ENCODE data around the gene KLF13. TPM values are rescaled to one million over a fixed set of nuclear protein-coding genes. Genes with fewer than 3 reads are reported as not detected.

KLF13 gene
- total RNA-seq, 1 donor from 2014 or later, result 62.3 TPM

DNA sequence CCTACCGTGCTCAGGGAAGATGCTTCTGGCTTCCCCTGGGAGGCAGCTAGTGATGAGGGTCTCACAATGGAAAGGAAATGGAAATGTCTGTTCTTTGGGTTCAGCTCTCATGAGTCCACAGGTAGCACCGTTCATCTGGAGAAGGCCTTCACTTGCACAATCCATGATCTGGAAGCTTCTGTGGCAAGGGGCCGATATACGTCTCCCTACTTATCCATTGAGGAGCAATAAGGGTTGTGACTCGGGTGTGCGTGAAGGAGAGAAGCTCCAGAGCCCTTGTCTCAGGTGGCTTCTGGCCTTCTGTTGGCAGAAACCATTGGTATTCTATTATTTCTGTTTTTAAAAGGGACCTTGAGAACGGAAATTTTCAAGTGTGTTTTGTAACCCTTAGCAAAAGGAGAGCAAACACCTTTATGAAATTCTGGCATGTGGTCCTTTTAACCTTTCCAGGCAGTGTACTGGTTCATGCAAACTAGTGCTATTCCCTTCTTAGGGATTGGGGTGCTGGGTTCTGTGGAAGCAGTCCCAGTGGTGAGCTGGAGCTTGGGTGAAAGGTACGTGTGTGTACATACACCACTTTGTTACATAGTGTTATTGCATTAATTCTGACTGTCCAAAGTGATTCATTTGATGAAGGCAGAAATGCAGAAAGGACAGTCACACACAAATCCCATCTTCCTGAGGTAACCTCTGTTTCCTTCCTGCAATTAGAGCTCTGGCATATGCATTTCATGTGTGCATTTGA lies 32.5 kb downstream of the KLF13 start:
- TF ChIP-seq, protein P1, sequence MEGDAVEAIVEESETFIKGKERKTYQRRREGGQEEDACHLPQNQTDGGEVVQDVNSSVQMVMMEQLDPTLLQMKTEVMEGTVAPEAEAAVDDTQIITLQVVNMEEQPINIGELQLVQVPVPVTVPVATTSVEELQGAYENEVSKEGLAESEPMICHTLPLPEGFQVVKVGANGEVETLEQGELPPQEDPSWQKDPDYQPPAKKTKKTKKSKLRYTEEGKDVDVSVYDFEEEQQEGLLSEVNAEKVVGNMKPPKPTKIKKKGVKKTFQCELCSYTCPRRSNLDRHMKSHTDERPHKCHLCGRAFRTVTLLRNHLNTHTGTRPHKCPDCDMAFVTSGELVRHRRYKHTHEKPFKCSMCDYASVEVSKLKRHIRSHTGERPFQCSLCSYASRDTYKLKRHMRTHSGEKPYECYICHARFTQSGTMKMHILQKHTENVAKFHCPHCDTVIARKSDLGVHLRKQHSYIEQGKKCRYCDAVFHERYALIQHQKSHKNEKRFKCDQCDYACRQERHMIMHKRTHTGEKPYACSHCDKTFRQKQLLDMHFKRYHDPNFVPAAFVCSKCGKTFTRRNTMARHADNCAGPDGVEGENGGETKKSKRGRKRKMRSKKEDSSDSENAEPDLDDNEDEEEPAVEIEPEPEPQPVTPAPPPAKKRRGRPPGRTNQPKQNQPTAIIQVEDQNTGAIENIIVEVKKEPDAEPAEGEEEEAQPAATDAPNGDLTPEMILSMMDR (IDR thresholded peaks at IDR 0.05; ENCODE audit: borderline replicate concordance), result no peak
- Histone ChIP-seq H3K27me3 (ENCODE audit: low read depth) (no peaks in the 10 kb centered on the region), H3K4me1 (peaks cover 100% of the 10 kb centered on the region), H3K4me3 (no peak overlapping the region), H3K27ac (replicated peaks) (peak overlapping the region; percentile 100), H3K9me3 (replicated peaks) (no peaks in the 10 kb centered on the region), H3K36me3 (no peaks in the 10 kb centered on the region)
- no peak for DNase-seq
- intact Hi-C loops (cut with micrococcal nuclease), result no loop called here

DNA sequence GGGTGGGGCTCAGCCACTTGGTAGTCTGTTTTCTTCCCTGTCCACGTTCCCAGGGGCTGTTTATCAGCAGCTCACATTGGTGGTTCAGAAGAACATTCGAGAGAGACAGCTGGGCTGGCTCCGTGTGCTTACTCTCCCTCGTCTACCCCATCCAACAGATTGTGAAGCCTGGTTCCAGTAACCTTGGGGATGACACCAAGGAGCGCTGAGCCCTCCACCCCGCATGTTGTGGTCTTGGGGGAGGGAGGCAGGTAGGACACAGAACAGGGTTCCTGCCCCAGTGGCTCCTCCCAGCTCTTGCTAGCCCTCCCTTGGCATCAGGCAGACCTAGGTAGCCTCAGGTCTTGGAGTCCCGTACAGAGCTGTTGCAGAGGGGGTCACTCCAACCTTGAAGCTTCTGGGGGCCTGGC lies 33.1 kb downstream of the KLF13 start:
- TF ChIP-seq, protein P1 (IDR thresholded peaks at IDR 0.05; ENCODE audit: borderline replicate concordance), result no peak
- peaks cover 100% of the 10 kb centered on the region for H3K4me1 ChIP-seq
- H3K27ac ChIP-seq (replicated peaks), result peak overlapping the region; percentile 100
- no peaks in the 10 kb centered on the region for H3K27me3 ChIP-seq (ENCODE audit: low read depth)
- H3K36me3 ChIP-seq, result no peaks in the 10 kb centered on the region
- intact Hi-C loops (cut with micrococcal nuclease), result no loop called here
- H3K9me3 ChIP-seq (replicated peaks), result no peaks in the 10 kb centered on the region
- no peak overlapping the region for H3K4me3 ChIP-seq
- no peak for DNase-seq

DNA sequence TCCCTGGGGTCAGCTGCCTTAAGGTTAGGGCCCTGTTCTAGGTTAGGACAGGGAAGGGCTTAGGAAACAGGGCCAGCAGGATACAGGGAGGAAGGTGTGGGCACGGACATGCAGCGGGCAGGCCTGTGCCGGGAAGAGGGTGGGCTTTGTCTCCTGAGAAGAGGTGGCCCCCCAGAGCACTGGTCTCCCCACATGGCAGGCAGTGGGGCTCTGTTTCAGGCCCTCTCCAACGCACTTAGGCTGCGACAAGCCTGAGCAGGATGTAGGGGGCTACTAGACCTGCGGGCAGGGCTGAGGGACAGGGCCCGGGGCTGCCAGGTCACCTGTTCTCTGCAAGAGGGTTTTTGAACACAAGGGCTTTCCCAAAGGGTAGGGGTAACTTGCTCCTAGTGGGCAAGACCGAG lies 33.5 kb downstream of the KLF13 start:
- TF ChIP-seq, protein P1 (IDR thresholded peaks at IDR 0.05; ENCODE audit: borderline replicate concordance), result no peak
- Histone ChIP-seq H3K36me3 (no peaks in the 10 kb centered on the region), H3K27ac (replicated peaks) (peak overlapping the region; percentile 100), H3K27me3 (ENCODE audit: low read depth) (no peaks in the 10 kb centered on the region), H3K4me1 (peaks cover 100% of the 10 kb centered on the region), H3K9me3 (replicated peaks) (no peaks in the 10 kb centered on the region), H3K4me3 (peak overlapping the region; percentile 16)
- intact Hi-C loops (cut with micrococcal nuclease), result no loop called here
- DNase-seq, result no peak

DNA sequence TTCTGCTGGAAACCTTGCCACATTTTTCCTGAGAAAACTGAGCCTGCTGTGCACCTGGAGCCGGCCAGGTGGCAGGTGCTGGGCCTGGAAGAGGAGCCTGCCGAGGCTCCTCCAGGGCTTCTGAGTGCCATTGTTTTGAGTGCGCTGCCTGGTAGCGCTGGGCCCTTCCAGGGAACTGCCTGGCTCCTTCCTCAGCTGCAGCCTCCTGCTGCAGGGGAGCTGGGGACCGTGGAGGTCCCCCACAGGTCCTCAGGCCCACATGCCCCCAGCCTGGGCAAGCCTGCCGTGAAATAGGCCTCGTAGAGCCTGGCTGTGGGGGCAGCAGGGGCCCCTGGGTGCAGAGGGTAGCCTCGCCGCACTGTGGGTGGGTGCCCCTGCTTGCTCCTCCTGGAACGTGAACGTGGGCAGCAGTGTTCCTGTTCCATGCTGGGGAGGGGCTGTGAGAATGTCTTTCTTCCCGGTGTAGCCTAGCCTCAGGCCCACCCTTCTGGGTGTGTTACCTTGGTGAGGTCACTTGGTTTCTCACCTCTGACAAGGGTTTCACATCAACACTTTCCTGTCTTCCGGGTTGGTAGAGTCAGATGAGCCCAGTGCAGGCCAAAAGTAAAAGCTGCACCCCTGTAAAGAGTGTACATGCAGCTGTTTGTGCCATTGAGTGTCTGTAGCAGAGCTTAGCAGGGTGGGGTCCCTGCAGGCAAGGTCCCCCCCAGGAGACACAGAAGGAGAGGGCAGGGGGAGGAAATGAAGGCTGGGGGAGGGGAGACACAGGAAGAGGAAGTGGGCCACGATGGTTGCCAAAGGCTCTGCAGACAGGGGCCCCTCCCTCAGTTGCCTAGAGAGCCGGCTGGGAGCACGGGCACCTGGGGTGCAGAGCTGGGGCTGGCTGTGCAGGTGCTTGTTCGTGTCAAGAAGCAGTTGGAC lies 34.5 kb downstream of the KLF13 start:
- Histone ChIP-seq H3K27ac (replicated peaks) (peak overlapping the region; percentile 100), H3K27me3 (ENCODE audit: low read depth) (no peaks in the 10 kb centered on the region), H3K9me3 (replicated peaks) (no peaks in the 10 kb centered on the region), H3K36me3 (no peaks in the 10 kb centered on the region), H3K4me1 (peaks cover 100% of the 10 kb centered on the region), H3K4me3 (peak overlapping the region; percentile 16)
- TF ChIP-seq, protein P1 (IDR thresholded peaks at IDR 0.05; ENCODE audit: borderline replicate concordance), result no peak
- intact Hi-C loops (cut with micrococcal nuclease), result no loop called here
- peak; percentile 52 for DNase-seq

DNA sequence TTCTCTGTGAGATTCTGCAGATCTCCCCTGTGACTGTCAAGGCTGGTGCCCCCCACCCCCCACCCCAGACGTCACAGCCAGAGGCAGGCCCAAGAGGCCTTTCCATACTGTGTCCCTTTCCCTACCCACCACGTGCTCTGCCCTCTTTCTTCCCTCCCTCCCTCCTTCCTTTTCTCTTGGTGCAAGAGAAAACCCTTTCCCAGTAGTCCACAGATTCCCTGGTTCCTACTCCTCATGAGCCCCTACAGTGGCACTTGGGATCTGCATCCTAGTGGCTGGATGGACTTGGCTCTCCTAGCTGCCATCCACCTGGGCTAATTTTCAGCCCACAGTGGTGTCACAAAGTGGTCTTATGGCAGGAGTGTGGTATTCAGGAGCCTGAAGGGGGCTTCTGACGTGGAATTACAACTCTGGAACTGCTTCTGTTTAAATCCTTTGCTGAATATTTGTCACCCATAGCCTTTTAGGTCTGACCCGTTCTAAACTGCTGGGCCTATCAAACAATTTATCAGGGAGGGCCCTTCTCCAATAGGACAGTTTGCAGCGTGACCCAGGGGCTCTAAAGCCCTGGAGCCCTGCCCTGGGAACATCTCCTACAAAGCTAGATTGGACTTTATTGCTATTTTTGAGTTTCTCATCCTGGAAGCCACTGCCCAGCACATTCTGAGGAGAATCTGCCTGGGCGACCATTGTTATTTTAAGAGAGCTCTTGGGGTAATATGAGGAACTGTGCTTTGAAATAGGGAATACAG lies 35.3 kb downstream of the KLF13 start:
- H3K36me3 ChIP-seq, result no peaks in the 10 kb centered on the region
- peaks cover 100% of the 10 kb centered on the region for H3K4me1 ChIP-seq

More for the DNA sequence above, 35.3 kb downstream of the KLF13 start:
- H3K27me3 ChIP-seq (ENCODE audit: low read depth), result no peaks in the 10 kb centered on the region
- peak overlapping the region; percentile 100 for H3K27ac ChIP-seq (replicated peaks)
- DNase-seq, result peak; percentile 25
- H3K4me3 ChIP-seq, result peak overlapping the region; percentile 16
- TF ChIP-seq, protein P1 (IDR thresholded peaks at IDR 0.05; ENCODE audit: borderline replicate concordance), result peak; percentile 17
- H3K9me3 ChIP-seq (replicated peaks), result no peaks in the 10 kb centered on the region
- intact Hi-C loops (cut with micrococcal nuclease), result no loop called here
